ENCODE data around the gene MKNK2. TPM values are rescaled to one million over a fixed set of nuclear protein-coding genes. Genes with fewer than 3 reads are reported as not detected.
A peak's percentile ranks its signal among the peaks of the same experiment; 100 is the strongest.

MKNK2 gene
- total RNA-seq, 1 experiment from 2014 or later: 271 TPM

- intact Hi-C loops (cut with micrococcal nuclease): no loop called here
- no peaks in the 10 kb centered on the region; a peak in 1 of 4 replicates for H3K36me3 ChIP-seq (ENCODE audit: control insufficient read depth in 1 of 2, insufficient read depth in 2 of 2, low read length in 2 of 2)
- DNase-seq (ENCODE audit: low read depth, low spot score) (no peak), ATAC-seq (no peak)
- H3K4me1 ChIP-seq (ENCODE audit: control insufficient read depth in 1 of 2, insufficient read depth in 2 of 2, low read length in 2 of 2): peaks cover 6 to 18% of the 10 kb centered on the region in 2 experiments; a peak in 3 of 4 replicates
- ChIA-PET POLR2A (no interaction called here), RAD21 (ENCODE audit: low non-redundant PET in 1 of 2, low total read pairs in 2 of 2, uncharacterized antibody in 2 of 2, unreplicated experiment in 2 of 2) (no interaction called here), CTCF (no interaction called here)
- peak overlapping the region; percentile 82 for H3K9ac ChIP-seq (ENCODE audit: low read length)
- H3K27me3 ChIP-seq (ENCODE audit: insufficient read depth, low read length): no peaks in the 10 kb centered on the region
- H4K20me1 ChIP-seq (ENCODE audit: insufficient read depth): no peaks in the 10 kb centered on the region
- no peaks in the 10 kb centered on the region for H3K9me2 ChIP-seq (ENCODE audit: insufficient read depth)
- H3K4me2 ChIP-seq (ENCODE audit: low read length): peak overlapping the region; percentile 82
- TF ChIP-seq ELF1 (IDR thresholded peaks at IDR 0.05; ENCODE audit: borderline replicate concordance, low read depth) (no peak), CTCF (IDR thresholded peaks at IDR 0.05 in 2 of 3, conservative IDR thresholded peaks at IDR 0.05 in 1 of 3; ENCODE audit: borderline replicate concordance in 1 of 3, insufficient read depth in 1 of 3, low read depth in 2 of 3, low read length in 2 of 3) (no peak), ZBTB33 (IDR thresholded peaks at IDR 0.05; ENCODE audit: extremely low read depth, insufficient replicate concordance, low read length) (no peak), ZFX (IDR thresholded peaks at IDR 0.05) (no peak), YY1 (IDR thresholded peaks at IDR 0.05; ENCODE audit: extremely low read depth, insufficient replicate concordance, low read depth, low read length) (no peak), POLR2AphosphoS5 (IDR thresholded peaks at IDR 0.05; ENCODE audit: low read depth, low read length) (no peak), REST (IDR thresholded peaks at IDR 0.05; ENCODE audit: low read depth) (no peak), ZNF274 (IDR thresholded peaks at IDR 0.05; ENCODE audit: low read depth, low read length) (no peak)
- H3K79me2 ChIP-seq (ENCODE audit: insufficient read depth, low read length): peaks cover 38% of the 10 kb centered on the region
- no TSS peak for BruUV-seq (replicated peaks)
- no peak overlapping the region for H2AFZ ChIP-seq (ENCODE audit: low read depth, low read length, poor library complexity, severe bottlenecking)
- no peaks in the 10 kb centered on the region for H3K9me3 ChIP-seq (ENCODE audit: control insufficient read depth in 1 of 2, insufficient read depth in 1 of 2, low read depth in 1 of 2, low read length in 2 of 2)
- H3K4me3 ChIP-seq (replicated peaks in 1 of 2; ENCODE audit: low read depth in 1 of 2, low read length in 2 of 2): peak overlapping the region; percentile 77 to 79
- H3K27ac ChIP-seq (ENCODE audit: low read depth, low read length): peak overlapping the region; percentile 80; the same call in 1 of the 2 replicates
Measured at GRCh38 chr19:2014131-2014571, 36.9 kb downstream of the MKNK2 start.
